ENCODE measurements around the gene CLSTN2. TPM values are rescaled to one million over a fixed set of nuclear protein-coding genes. Genes with fewer than 3 reads are reported as not detected.

The CLSTN2 gene
- total and polyA plus RNA-seq, 2 experiments from 2014 or later, result 3.5 to 7.0 TPM

GRCh38 chr3:140447136-140447535 lies 512.2 kb downstream of the CLSTN2 start:
- H3K4me1 ChIP-seq (ENCODE audit: low read depth), result no peaks in the 10 kb centered on the region
- no peak for TF ChIP-seq CTCF (IDR thresholded peaks at IDR 0.05; ENCODE audit: low read depth, low read length)

GRCh38 chr3:140448001-140448400 lies 513.0 kb downstream of the CLSTN2 start:
- no peaks in the 10 kb centered on the region for H3K9me3 ChIP-seq (ENCODE audit: low read depth)
- H3K27me3 ChIP-seq, result no peaks in the 10 kb centered on the region
- no peak overlapping the region for H3K4me3 ChIP-seq
- H3K36me3 ChIP-seq, result no peaks in the 10 kb centered on the region
- DNase-seq (ENCODE audit: low read depth in 1 of 2, low spot score in 1 of 2), result no peak
- H3K27ac ChIP-seq, result no peak overlapping the region
- no peak for TF ChIP-seq CTCF (IDR thresholded peaks at IDR 0.05; ENCODE audit: low read depth, low read length)
- no peaks in the 10 kb centered on the region for H3K4me1 ChIP-seq (ENCODE audit: low read depth)

More at GRCh38 chr3:140447136-140447535, 512.2 kb downstream of the CLSTN2 start:
- DNase-seq (ENCODE audit: low read depth in 1 of 2, low spot score in 1 of 2), result no peak
- Histone ChIP-seq H3K9me3 (ENCODE audit: low read depth) (no peaks in the 10 kb centered on the region), H3K27ac (no peak overlapping the region), H3K4me3 (no peak overlapping the region), H3K36me3 (no peaks in the 10 kb centered on the region), H3K27me3 (no peaks in the 10 kb centered on the region)

GRCh38 chr3:140449413-140450256 lies 514.6 kb downstream of the CLSTN2 start:
- no peak for TF ChIP-seq CTCF (IDR thresholded peaks at IDR 0.05; ENCODE audit: low read depth, low read length)
- H3K27ac ChIP-seq, result no peak overlapping the region
- no peaks in the 10 kb centered on the region for H3K9me3 ChIP-seq (ENCODE audit: low read depth)
- H3K4me3 ChIP-seq, result no peak overlapping the region
- no peaks in the 10 kb centered on the region for H3K36me3 ChIP-seq
- no peaks in the 10 kb centered on the region for H3K4me1 ChIP-seq (ENCODE audit: low read depth)
- no peaks in the 10 kb centered on the region for H3K27me3 ChIP-seq
- DNase-seq (ENCODE audit: low read depth in 1 of 2, low spot score in 1 of 2), result no peak

- Histone ChIP-seq H3K9me3 (ENCODE audit: low read depth) (no peaks in the 10 kb centered on the region), H3K27ac (no peak overlapping the region), H3K27me3 (no peaks in the 10 kb centered on the region), H3K4me3 (no peak overlapping the region), H3K36me3 (no peaks in the 10 kb centered on the region), H3K4me1 (ENCODE audit: low read depth) (no peaks in the 10 kb centered on the region)
- no peak for DNase-seq (ENCODE audit: low read depth in 1 of 2, low spot score in 1 of 2)
- no peak for TF ChIP-seq CTCF (IDR thresholded peaks at IDR 0.05; ENCODE audit: low read depth, low read length)
These were observed 518.8 kb downstream of the CLSTN2 start for GRCh38 chr3:140453750-140454149.

GRCh38 chr3:140455521-140456214 lies 520.7 kb downstream of the CLSTN2 start:
- no peak for TF ChIP-seq CTCF (IDR thresholded peaks at IDR 0.05; ENCODE audit: low read depth, low read length)
- H3K9me3 ChIP-seq (ENCODE audit: low read depth), result no peaks in the 10 kb centered on the region
- no peaks in the 10 kb centered on the region for H3K27me3 ChIP-seq
- no peak overlapping the region for H3K4me3 ChIP-seq
- no peak for DNase-seq (ENCODE audit: low read depth in 1 of 2, low spot score in 1 of 2)
- no peaks in the 10 kb centered on the region for H3K4me1 ChIP-seq (ENCODE audit: low read depth)
- no peak overlapping the region for H3K27ac ChIP-seq
- no peaks in the 10 kb centered on the region for H3K36me3 ChIP-seq

Measured in cardiac muscle cell (in vitro differentiated cells and primary cell).